ENCODE results near the gene FCER2.

Gene FCER2

GRCh38 chr19:7678971-7679751 is 22.8 kb downstream of the FCER2 start:
- peak; percentile 29 for TF ChIP-seq CTCF (IDR thresholded peaks at IDR 0.05; ENCODE audit: insufficient read depth, low read depth, low read length, missing control alignments)
- peak; percentile 14 for DNase-seq (ENCODE audit: low read depth)
- H3K4me3 ChIP-seq (ENCODE audit: low read length), result no peak overlapping the region

GRCh38 chr19:7677669-7678311 is 24.1 kb downstream of the FCER2 start:
- TF ChIP-seq CTCF (IDR thresholded peaks at IDR 0.05; ENCODE audit: insufficient read depth, low read depth, low read length, missing control alignments), result no peak

GRCh38 chr19:7676854-7677253 is 25.1 kb downstream of the FCER2 start, which contains the start of gene MCEMP1:
TSS of gene MCEMP1 (plus strand) at chr19:7677090. CDS start at chr19:7677121, 31 bp downstream.
- no peak within 1 kb of the TSS for H3K4me3 ChIP-seq (ENCODE audit: low read length)
- DNase-seq (ENCODE audit: low read depth), result no peak
- TF ChIP-seq CTCF (IDR thresholded peaks at IDR 0.05; ENCODE audit: insufficient read depth, low read depth, low read length, missing control alignments), result no peak

More at GRCh38 chr19:7677669-7678311, 24.1 kb downstream of the FCER2 start:
- H3K4me3 ChIP-seq (ENCODE audit: low read length), result no peak overlapping the region
- DNase-seq (ENCODE audit: low read depth), result no peak

GRCh38 chr19:7676376-7676775 is 25.6 kb downstream of the FCER2 start:
- no peak for TF ChIP-seq CTCF (IDR thresholded peaks at IDR 0.05; ENCODE audit: insufficient read depth, low read depth, low read length, missing control alignments)
- H3K4me3 ChIP-seq (ENCODE audit: low read length), result no peak overlapping the region
- no peak for DNase-seq (ENCODE audit: low read depth)

GRCh38 chr19:7674010-7675005 is 27.6 kb downstream of the FCER2 start:
- H3K4me3 ChIP-seq (ENCODE audit: low read length), result no peak overlapping the region
- DNase-seq (ENCODE audit: low read depth), result peak; percentile 59
- TF ChIP-seq CTCF (IDR thresholded peaks at IDR 0.05; ENCODE audit: insufficient read depth, low read depth, low read length, missing control alignments), result no peak

GRCh38 chr19:7672522-7672921 is 29.4 kb downstream of the FCER2 start:
- H3K4me3 ChIP-seq (ENCODE audit: low read length), result no peak overlapping the region
- no peak for DNase-seq (ENCODE audit: low read depth)
- no peak for TF ChIP-seq CTCF (IDR thresholded peaks at IDR 0.05; ENCODE audit: insufficient read depth, low read depth, low read length, missing control alignments)
